RCC 7860 (cell line): ENCODE measurements around the gene TSSK2.
"Not testable (repeated sequence)": the region's sequence is repeated elsewhere in the genome, so short reads cannot be mapped to it uniquely, and the experiment has no call there.

Source experiments
- DNase-seq: peaks from one replicate; pipeline ENCODE4 v3.0.0-alpha.2; 2015; ENCODE audit warnings: low spot score
- FAIRE-seq: peaks from 2 replicates; lab custom pipeline; 2012; peaks lifted over from hg19 to GRCh38; lab: Jason Lieb, UNC

The TSSK2 gene

GRCh38 chr22:19130959-19131684, at the start of gene TSSK2:
TSSK2 (plus strand) TSS chr22:19131308; CDS start chr22:19131400, 92 bp downstream.
- FAIRE-seq = no peak
- DNase-seq = no peak

- FAIRE-seq (no peak), DNase-seq (no peak)
Measured at GRCh38 chr22:19081351-19081750, 49.8 kb upstream of the TSSK2 start.

DNA sequence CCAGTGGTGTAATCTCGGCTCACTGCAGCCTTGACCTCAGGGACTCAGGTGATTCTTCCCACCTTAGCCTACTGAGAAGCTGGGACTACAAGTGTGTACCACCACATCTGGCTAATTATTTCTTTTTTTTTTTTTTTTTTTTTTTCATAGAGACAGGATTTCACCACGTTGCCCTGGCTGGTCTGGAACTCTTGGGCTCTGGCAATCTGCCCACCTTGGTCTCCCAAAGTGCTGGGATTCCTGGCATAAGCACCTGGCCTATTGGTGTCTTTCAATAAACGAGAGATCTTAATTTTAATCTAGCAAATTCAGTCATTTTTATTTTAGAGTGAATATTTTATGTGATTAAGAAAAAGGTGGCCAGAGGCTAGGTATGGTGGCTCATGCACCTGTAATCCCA, 49.0 kb upstream of the TSSK2 start:
- FAIRE-seq = no peak
- DNase-seq = no peak

GRCh38 chr22:19082793-19083192, 48.3 kb upstream of the TSSK2 start:
- FAIRE-seq (no peak), DNase-seq (no peak)

- DNase-seq, FAIRE-seq: not testable (repeated sequence)
Measured at GRCh38 chr22:19084126-19084525, 47.0 kb upstream of the TSSK2 start.

- FAIRE-seq, DNase-seq: not testable (repeated sequence)
Measured at GRCh38 chr22:19084586-19084985, 46.5 kb upstream of the TSSK2 start.

GRCh38 chr22:19085233-19085718, 45.8 kb upstream of the TSSK2 start:
- no peak for FAIRE-seq
- no peak for DNase-seq

GRCh38 chr22:19086417-19086816, 44.7 kb upstream of the TSSK2 start:
- FAIRE-seq (no peak), DNase-seq (no peak)

- FAIRE-seq (no peak), DNase-seq (no peak)
Measured at GRCh38 chr22:19086896-19087295, 44.2 kb upstream of the TSSK2 start.

GRCh38 chr22:19088866-19089595, 42.1 kb upstream of the TSSK2 start:
- no peak for DNase-seq
- no peak for FAIRE-seq

DNA sequence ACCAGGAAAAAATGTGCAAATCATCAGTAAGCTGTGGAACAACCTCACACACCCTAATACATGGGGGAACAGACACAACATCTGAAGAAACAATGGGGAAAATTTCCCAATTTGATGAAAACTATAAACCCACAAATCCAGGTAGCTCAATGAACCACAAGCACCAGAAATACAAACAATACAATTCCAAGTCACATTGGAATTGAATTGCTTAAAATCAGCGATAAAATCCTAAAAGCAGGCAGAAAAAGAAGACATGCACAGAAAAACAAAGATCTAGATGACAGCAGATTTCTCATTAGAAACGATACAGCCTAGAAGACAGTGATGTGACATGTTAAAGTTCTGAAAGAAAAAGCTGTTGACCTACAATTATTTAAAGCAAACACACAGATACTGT, 40.9 kb upstream of the TSSK2 start:
- FAIRE-seq = no peak
- DNase-seq = no peak

DNA sequence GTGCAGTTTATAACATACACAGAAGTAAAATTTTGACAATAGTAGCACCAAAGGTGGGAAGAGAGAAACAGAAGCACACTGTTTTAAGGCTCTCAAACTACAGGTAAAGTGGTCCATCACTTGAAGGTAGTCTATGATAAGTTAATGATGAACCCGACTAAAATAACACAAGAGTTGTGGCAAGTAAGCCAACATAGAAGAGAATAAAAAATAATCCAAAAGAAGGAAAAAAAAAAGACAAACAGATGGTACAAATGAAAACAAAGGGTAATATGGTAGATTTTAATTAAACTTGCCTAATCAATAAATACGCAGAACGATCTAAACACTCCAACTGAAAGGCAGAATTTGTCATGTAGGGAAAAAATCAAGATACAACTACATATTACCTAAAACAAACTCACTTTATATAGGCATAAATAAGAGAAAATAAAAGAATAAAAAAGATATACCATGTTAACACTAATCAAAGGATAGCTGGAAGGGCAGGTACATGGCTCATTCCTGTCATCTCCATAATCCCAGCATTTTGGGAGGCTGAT, 40.5 kb upstream of the TSSK2 start:
- FAIRE-seq = no peak
- no peak for DNase-seq

- no peak for DNase-seq
- FAIRE-seq = no peak
Measured at GRCh38 chr22:19092725-19093124, 38.4 kb upstream of the TSSK2 start.

DNA sequence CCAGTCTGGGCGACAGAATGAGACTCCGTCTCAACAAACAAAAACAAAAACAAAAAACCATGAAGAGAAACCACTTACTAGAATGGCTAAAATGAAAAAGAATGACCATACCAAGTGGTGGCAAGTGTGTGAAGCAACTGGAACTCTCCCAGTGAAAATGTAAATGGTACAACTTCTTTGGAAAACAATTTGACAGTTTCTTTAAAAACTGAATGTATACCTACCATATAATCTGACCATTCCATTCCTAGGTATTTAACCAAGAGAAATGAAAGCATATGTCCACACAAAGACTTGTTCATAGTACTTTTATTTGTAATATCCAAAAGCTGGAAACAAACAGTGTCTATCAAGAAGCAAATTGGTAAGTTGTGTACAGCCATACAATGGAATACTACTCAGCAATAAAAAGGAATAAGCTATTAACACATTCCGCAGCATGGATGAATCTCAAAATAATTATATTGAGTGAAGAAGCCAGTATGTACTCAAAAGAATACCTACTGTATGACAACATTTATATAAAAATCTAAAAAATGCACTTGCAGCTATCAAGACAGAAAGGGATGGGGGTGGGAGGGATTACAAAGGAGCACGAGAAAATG, 36.6 kb upstream of the TSSK2 start:
- DNase-seq (no peak), FAIRE-seq (no peak)

- DNase-seq = no peak
- FAIRE-seq = no peak
Measured at GRCh38 chr22:19096555-19096954, 34.6 kb upstream of the TSSK2 start.

GRCh38 chr22:19097518-19097917, 33.6 kb upstream of the TSSK2 start:
- FAIRE-seq (no peak), DNase-seq (no peak)

- DNase-seq (no peak), FAIRE-seq (no peak)
Measured at GRCh38 chr22:19098157-19098556, 33.0 kb upstream of the TSSK2 start.

GRCh38 chr22:19103880-19104821, 27.0 kb upstream of the TSSK2 start:
- FAIRE-seq (no peak), DNase-seq (no peak)

DNA sequence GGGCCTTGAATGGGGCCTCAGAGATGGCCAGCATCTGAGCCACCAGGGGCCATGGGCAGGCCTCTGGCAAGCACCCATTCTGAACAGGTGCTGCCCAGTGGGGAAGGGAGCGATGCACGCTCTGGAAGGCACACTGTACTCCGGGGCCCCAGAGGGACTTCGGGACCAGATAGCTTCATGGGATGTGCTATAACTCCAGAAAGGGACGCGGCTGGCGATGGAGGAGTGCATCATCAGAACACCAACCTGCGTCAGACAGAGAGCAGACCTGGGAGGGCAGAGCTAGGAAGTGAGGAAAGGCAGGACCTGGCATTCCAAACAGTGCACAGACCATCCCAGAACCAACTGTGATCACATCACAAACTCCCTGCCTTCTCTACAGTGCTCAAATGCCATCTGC, 25.7 kb upstream of the TSSK2 start:
- no peak for FAIRE-seq
- DNase-seq = no peak
